Measurements from ENCODE around the gene CCSAP.

Gene CCSAP

DNA sequence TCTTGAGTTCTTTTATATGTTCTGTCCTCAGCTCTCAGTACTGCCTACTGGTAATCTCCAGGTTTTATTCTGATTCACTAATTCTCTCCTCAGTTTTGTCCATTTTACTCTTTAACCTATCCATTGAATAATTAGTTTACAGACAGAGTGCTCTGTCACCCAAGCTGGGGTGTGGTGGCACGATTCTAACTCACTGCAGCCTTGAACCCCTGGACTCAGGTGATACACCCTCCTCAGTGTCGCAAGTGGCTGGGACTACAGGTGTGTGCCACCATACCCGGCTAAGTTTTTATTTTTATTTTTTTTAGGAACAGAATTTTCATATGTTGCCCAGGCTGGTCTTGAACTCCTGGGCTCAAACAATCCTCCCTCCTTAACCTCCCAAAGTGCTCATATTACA is 58.0 kb downstream of the CCSAP start:
- no peak for DNase-seq

DNA sequence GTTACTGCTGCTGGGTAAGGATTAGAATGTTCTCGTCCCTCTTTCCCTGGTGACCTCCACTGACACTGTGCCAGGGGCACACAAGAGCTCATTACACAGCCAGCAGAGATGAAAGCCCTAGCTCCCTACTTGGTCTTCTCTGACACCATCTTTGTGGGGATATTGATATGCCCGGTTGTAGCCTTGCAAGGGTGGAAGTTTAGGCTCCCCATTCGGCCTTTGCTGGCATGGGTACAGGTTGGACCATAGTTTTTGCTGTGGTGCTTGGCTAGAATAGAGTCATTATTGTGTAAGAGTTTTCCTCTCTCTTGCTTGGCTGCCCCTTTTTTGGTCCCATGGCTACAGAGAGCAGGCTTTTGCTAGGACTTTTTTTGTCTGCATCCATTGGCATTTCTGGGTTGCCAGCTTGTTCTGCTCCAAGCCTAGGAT is 59.6 kb downstream of the CCSAP start:
- DNase-seq, result no peak

DNA sequence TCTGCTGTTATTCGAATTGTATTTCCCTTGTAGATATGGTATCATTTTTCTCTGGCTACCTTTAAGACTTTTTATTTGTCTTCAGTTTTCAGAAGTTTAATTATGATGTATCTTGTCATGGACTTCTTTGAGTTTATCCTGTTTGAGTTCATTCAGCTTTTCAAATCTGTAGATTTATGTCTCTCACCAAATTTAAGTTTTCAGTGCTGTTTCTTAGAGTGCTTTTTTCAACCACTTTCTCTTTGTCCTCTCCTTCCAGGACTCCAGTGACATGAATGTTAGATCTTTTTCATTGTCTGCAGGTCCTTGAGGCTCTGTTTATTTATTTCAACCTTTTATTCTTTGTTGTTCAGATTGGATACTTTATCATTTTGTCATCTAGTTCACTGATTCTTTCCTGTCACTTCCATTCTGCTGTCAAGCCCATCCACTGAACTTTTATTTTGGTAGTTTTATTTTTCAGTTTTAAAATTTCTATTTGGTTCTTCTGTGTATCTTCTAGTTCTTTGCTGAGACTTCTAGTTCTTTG is 60.5 kb downstream of the CCSAP start:
- no peak for DNase-seq

DNA sequence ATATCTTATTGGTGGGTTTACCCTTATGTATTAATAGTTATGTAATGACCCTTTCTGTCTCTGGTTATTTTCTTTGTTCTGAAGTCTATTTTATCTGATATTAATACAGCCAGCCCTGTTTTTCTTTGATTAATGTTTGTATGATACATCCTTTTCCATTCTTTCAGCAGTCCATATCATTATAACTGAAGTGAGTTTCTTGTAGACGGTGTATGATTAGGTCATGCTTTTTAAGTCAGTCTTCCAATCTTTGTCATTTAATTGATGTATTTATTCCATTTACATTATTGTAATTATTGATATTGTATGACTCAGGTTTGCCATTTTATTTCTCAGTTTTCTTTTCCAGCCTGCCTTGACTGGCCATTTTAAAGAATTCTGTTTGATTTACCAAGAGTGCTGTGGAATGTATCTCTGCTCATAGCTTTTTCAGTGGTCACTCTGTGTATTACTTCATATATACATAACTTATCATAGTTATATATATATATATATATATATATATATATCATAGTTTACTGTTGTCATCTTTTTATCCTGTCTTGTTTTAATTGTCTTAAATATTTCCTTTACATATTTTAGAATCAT is 61.4 kb downstream of the CCSAP start:
- no peak for DNase-seq

DNA sequence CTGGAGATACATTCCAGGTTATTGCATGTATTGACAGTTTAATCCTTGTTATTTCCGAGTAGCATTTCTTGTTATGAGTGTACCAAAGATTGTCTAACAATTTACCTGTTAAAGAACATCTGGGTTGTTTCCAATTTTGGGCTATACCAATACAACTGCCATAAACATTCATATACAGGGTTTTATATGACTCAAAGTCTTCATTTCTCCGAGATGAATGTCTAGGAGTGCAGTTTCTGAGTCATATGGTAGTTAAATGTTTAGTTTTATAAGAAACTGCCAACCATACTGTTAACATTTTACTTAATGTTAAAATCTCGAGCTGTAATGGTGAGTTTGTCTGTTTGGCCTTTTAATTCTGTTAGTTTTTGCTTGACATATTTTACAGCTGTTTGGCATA is 61.9 kb downstream of the CCSAP start:
- no peak for DNase-seq

DNA sequence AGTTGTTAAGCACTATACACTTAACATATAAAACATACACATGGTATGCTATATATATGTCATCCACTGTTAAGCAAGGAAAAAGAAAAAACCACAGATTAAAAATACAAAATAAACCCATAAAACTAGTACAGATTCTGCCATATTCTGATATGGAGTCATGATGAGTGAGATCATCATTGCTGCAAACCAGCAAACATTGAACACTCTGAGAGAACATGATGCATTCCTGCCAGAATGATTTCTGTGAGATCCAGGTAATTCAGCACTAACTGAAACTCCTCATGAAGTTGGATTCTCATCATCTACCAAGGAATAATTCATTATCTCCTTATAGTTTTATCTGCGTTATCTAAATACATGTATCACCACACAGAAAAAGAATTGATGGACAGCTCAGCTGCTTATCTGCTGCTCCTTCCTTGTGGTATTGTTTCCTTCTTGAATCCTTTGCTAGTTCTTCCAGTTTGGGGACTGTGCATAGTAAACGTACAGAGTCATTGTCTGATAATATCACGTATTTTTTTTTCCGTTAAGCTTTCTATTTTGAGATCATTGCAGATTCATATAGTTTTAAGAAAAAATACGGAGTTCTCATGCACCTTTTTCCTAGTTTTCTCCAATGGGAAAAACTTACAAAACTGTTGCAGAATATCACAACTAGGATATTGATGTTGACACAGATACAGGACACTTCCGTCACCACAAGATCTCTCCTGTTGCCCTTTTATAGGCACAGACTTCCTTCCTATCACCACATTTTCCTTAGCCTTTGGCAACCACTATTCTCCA is 62.6 kb downstream of the CCSAP start:
- DNase-seq, result no peak

DNA sequence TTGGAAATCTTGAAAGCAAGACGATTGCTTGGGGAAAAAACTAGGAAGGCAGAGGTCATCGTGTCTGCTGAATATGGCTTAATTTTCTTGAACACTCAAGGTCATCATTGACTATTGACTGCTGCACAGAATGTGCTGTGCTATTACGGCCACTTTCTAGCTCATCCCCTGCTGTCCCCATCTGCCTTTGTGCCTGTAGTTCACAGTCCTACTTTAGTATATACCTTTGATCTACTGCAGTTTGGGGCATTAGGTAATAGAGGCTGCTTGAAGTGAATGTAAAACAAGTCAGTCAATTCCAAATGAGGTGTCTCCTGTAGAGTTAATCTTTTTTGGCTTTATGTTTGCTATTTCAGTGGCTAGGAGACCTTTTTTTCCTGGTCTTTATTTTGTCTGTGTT is 63.6 kb downstream of the CCSAP start:
- DNase-seq, result no peak

DNA sequence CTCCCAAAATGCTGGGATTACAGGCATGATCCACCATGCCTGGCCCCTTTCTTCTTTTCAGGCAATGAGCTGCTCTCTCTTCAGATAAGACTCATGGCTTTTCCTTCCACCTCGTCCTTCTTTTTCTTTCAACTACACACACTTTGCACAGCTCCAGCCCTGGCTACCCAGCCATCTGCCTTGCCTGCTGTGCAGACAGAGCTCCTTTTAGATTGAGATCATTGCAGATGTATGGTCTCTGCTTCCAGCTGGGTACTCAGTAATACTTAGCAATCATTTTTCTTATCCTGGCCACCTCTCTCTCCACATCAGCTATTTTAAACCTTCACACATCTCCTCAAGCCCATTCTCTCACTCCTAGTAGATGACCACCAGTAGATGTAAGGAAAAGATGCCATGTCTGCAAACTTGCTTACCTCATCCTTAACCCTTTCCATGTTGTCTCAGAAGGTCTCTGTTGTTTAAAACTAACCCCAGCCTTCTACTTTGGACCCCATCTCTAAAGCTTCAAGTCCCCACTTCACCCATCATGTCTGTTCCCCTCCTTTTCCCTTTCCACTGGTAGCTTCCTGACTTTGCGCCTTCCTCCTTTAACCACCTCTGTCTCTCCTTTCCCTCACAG is 64.6 kb downstream of the CCSAP start:
- no peak for DNase-seq

DNA sequence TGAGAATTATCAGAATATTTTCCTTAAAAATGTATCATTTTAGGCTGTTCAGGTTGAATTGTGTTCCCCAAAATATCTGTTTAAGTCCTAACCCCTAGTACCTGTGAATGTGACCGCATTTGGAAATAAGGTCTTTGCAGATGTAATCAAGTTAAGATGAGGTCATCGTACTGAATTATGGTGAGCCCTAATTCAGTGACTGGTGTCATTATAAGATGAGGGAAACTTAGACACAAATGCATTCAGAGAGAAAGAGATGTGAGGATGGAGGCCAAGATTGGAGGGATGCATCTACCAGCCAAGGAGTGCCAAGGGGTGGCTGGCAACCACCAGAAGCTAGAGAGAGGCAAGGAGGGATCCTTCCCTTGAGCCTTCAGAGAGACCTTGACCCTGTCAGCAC is 67.8 kb downstream of the CCSAP start:
- no peak for DNase-seq

DNA sequence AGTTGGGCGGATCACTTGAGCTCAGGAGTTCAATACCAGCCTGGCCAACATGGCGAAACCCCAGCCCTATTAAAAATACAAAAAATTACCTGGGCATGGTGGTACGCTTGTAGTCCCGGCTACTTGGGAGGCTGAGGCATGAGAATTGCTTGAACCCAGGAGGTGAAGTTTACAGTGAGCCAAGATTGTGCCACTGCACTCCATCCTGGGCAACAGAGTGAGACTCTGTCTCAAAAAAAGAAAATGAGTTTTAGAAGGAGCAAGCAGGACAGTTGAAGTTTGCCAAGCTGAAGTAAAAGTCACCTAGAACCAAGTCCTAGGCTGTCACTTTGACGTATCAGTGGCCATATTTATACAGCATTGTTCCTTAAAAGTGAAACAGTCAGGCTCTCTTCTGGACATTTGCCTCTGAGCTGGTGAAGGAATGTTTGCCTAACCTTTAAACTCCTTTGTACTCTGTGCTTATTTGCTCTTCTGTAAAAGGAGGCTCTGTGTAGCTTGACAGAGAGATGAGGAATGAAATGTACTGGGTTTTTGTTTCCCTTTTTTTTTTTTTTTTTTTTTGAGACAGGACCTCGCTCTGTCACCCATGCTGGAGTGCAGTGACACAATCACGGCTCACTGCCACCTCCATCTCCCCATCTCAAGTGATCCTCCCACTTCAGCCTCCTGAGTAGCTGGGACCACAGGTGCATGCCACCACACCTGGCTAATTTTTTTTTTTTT is 69.2 kb downstream of the CCSAP start:
- no peak for DNase-seq

DNA sequence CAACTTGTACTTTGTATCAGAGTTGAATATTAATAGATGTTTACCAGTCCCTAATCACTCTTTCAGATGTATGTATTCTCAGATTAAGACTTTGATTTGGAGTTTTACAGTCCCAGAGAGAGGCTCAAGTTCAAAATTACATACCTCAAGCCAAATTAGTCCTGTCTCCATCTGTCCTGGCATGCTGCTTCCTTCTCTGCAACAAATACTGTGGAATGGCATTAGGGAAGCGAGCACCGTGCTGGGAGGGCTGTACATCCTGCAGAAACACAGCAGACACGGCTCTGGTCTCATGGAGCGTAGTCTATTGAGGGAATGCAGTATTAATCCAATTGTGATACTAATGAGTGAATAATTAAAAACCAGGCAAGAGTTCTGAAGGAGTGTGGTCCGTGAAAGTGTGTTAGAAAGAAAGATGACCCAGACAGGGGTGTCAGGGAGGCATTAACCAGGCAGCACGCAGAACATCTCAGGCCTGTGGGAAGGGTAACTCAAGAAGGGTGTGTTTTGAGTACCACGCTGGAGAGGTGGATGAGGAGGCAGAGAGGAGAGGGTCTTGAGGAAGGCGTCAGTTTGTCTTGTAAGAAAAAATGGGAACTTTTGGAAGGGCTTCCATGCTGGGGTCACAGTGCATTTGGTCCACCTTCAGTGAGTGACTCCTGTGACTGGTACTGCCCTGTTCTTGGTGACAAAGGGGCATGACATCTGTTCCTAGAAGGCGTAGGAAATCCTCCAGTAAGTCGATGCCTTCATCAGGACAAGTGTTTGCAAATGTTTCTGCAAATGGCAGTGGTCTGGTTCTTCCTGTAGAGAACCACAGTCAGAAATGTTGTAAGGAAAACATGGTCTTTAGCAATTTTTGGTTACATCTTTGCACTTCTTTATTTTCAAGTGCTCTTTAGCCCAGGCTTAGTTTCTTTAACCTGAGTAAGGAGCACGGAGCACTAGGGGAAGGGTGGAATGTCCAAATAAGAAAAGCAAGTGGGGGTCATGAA is 70.4 kb downstream of the CCSAP start:
- no peak for DNase-seq

DNA sequence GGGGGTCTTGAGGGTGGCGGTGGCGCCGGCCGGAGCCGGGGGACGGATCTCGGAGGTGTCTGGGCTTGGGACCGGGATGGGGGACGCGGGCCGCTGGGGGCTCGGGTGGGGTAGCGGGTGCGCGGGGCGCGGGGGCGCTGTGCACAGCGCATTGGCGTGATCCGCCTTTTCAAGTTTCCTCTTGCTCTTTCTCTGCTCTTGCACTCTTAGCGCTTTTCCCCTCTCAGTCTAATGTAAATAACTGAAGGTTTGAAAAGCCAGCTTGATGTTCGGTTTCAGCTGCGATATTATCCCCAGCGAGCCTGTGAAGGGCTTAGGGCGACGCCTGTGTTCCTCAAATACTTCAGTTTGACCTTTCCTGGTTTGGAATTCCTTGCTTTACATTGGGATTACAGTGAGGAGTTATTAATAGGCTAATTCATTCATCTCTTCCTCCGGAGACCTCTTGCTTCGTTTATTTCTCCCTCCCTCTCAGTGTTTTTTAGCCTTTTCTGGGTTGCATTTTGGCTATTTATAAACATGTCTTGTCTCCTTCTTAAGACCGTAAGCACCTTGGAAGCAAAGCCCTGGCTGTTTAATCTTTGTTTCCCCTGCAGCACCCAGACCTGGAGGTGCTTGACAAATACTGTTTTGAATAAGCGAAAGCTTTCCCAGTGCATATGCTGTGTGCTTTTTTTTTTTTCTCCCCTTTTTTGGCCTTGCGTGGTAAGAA is 71.2 kb downstream of the CCSAP start:
- DNase-seq, result peak; percentile 78
